Naive thymus-derived CD4-positive, alpha-beta T cell (primary cell): ENCODE data around the gene COX19. TPM values are rescaled to one million over a fixed set of nuclear protein-coding genes. Genes with fewer than 3 reads are reported as not detected.

Source experiments
- ATAC-seq: fragments of 150-1000 bp; cut with Tn5 transposase; 2 replicates; pipeline ENCODE4 v1.10.0; 2021; ENCODE audit warnings: mild to moderate bottlenecking, moderate library complexity
- CTCF ChIA-PET: fragments of 350-600 bp; sonication (Branson Sonifier 250); formaldehyde crosslinking; loops from one replicate; lab custom pipeline; 2021; ENCODE audit warnings: antibody characterized with exemption; lab: Charles Lee
- POLR2A ChIA-PET: fragments of 350-600 bp; sonication (Branson Sonifier 250); formaldehyde crosslinking; loops from one replicate; lab custom pipeline; 2021; ENCODE audit warnings: antibody characterized with exemption, inconsistent platforms; lab: Charles Lee
- DNase-seq, 9 donors: peaks; one replicate each; pipeline versions ENCODE4 v3.0.0 to v3.0.0-alpha.2; 2020 to 2022; ENCODE audit warnings: mixed read lengths in 1 of 9
- H3K27ac ChIP-seq: one replicate; pipeline ENCODE4 v1.7.0; 2013; ENCODE audit warnings: mild to moderate bottlenecking, low read depth, low read length, moderate library complexity
- H3K27me3 ChIP-seq, 2 donors: one replicate each; pipeline ENCODE4 v1.7.0; 2013; ENCODE audit warnings: low read length in 2 of 2, mild to moderate bottlenecking in 2 of 2, moderate library complexity in 2 of 2; ENCODE audit not compliant: control insufficient read depth in 2 of 2, insufficient read depth in 2 of 2
- H3K36me3 ChIP-seq, 3 experiments: 1 replicate in 2 of 3; 2 replicates in 1 of 3; pipeline ENCODE4 v1.7.0; 2013; ENCODE audit warnings: low read length in 3 of 3, mild to moderate bottlenecking in 3 of 3, moderate library complexity in 1 of 3; ENCODE audit not compliant: insufficient read depth in 3 of 3, control insufficient read depth in 2 of 3
- H3K4me1 ChIP-seq, 2 donors: one replicate each; pipeline ENCODE4 v1.7.0; 2013; ENCODE audit warnings: low read length in 2 of 2, mild to moderate bottlenecking in 2 of 2, moderate library complexity in 1 of 2; ENCODE audit not compliant: control insufficient read depth in 2 of 2, insufficient read depth in 2 of 2
- H3K4me3 ChIP-seq: 2 replicates; pipeline ENCODE4 v1.7.0; 2013; ENCODE audit warnings: mild to moderate bottlenecking, low read length
- H3K9me3 ChIP-seq, 3 experiments: 1 replicate in 2 of 3; 2 replicates in 1 of 3; pipeline ENCODE4 v1.7.0; 2013; ENCODE audit warnings: low read length in 3 of 3; ENCODE audit not compliant: control insufficient read depth in 2 of 3
- H3K27ac Mint-ChIP-seq, 9 donors: one replicate each; pipeline ENCODE4 v1.8.0; 2020 to 2022; ENCODE audit warnings: mixed read lengths in 9 of 9, mild to moderate bottlenecking in 8 of 9, moderate library complexity in 5 of 9, inconsistent platforms in 2 of 9
- H3K27me3 Mint-ChIP-seq, 5 donors: one replicate each; pipeline ENCODE4 v1.8.0; 2021 to 2022; ENCODE audit warnings: mixed read lengths in 5 of 5, mild to moderate bottlenecking in 1 of 5
- H3K36me3 Mint-ChIP-seq, 5 donors: one replicate each; pipeline ENCODE4 v1.8.0; 2020 to 2022; ENCODE audit warnings: mixed read lengths in 5 of 5, mild to moderate bottlenecking in 3 of 5, inconsistent platforms in 1 of 5
- H3K4me1 Mint-ChIP-seq, 7 donors: one replicate each; pipeline ENCODE4 v1.8.0; 2020 to 2022; ENCODE audit warnings: mixed read lengths in 7 of 7, mild to moderate bottlenecking in 3 of 7, inconsistent platforms in 1 of 7
- H3K4me3 Mint-ChIP-seq, 10 donors: one replicate each; pipeline ENCODE4 v1.8.0; 2020 to 2022; ENCODE audit warnings: mild to moderate bottlenecking in 10 of 10, mixed read lengths in 10 of 10, moderate library complexity in 6 of 10, inconsistent platforms in 2 of 10
- H3K9me3 Mint-ChIP-seq, 11 donors: one replicate each; pipeline ENCODE4 v1.8.0; 2020 to 2022; ENCODE audit warnings: mixed read lengths in 11 of 11, mild to moderate bottlenecking in 4 of 11, inconsistent platforms in 1 of 11, moderate library complexity in 1 of 11
- intact Hi-C, 2 donors: fragments of 100-400 bp; cut with micrococcal nuclease; formaldehyde crosslinking; loops; one replicate each; pipeline ENCODE4 v1.15.1; 2023
- polyA plus RNA-seq, 2 donors: library from polyadenylated mRNA; unstranded; fragments of 300-500 nt; fragmentation: Illumina TruSeq; gene quantifications; one replicate each; pipeline ENCODE4 v1.2.3, GENCODE V29; 2021
- total RNA-seq, 6 experiments: library from RNA in 5 of 6; stranded (reverse) in 5 of 6; gene quantifications; 1 replicate in 5 of 6; 2 replicates in 1 of 6; pipeline ENCODE4 v1.2.3 and lab custom pipeline; 2021 to 2026

Gene COX19
- total and polyA plus RNA-seq, 7 experiments from 2014 or later, result 18.3 to 48.2 (median 45.1) TPM

- Mint-ChIP-seq H3K9me3 (peaks cover 0 to 14% (median 4%) of the 10 kb centered on the region in 11 donors), H3K36me3 (peaks cover 0 to 13% (median 0%) of the 10 kb centered on the region in 5 donors), H3K4me3 (peak overlapping the region in 1 of 10 donors; percentile 5), H3K27ac (peak overlapping the region in 2 of 9 donors; percentile 49 to 59), H3K27me3 (peaks cover 0 to 4% (median 0%) of the 10 kb centered on the region in 5 donors), H3K4me1 (peaks cover 0 to 16% (median 3%) of the 10 kb centered on the region in 7 donors)
- Histone ChIP-seq H3K36me3 (no peaks in the 10 kb centered on the region), H3K27ac (no peak overlapping the region), H3K27me3 (no peaks in the 10 kb centered on the region), H3K9me3 (no peaks in the 10 kb centered on the region), H3K4me1 (no peaks in the 10 kb centered on the region), H3K4me3 (no peak overlapping the region)
- CTCF ChIA-PET, result no interaction called here
- POLR2A ChIA-PET, result no interaction called here
- peak; percentile 32 for ATAC-seq
- intact Hi-C loops, result no loop called here
- DNase-seq, result no peak
These were observed 38.8 kb downstream of the COX19 start for GRCh38 chr7:936386-937054.

DNA sequence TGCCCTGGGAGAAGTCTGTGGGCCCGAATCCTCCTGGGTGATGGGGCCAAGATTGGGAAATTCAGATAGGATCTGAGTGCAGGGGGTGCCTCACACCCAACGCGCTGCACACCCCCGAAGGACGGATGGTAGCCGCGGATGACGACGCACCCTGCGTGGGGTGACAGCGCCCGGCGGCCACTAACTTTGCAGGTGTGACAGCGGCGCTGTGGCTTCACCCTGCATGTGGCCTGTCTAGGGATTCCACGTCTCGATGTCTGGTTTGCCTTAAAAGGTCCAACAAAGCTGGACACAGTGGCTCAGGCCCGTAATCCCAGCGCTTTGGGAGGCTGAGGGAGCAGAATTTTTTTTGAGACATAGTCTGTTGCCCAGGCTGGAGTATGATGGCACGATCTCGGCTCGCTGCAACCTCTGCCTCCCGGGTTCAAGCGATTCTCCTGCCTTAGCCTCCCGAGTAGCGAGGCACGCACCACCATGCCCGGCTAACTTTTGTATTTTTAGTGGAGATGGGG lies 39.4 kb downstream of the COX19 start:
- Mint-ChIP-seq H3K4me1 (peaks cover 0 to 13% (median under 1%) of the 10 kb centered on the region in 7 donors), H3K9me3 (peaks cover 0 to 11% (median 2%) of the 10 kb centered on the region in 11 donors), H3K27ac (peak overlapping the region in 1 of 9 donors; percentile 49), H3K27me3 (no peaks in the 10 kb centered on the region), H3K36me3 (peaks cover 0 to 11% (median 0%) of the 10 kb centered on the region in 5 donors), H3K4me3 (peak overlapping the region in 1 of 10 donors; percentile 5)
- H3K9me3 ChIP-seq, result no peaks in the 10 kb centered on the region
- H3K27me3 ChIP-seq, result no peaks in the 10 kb centered on the region
- POLR2A ChIA-PET, result no interaction called here
- H3K27ac ChIP-seq, result no peak overlapping the region
- H3K4me1 ChIP-seq, result no peaks in the 10 kb centered on the region
- no peak for ATAC-seq
- no peaks in the 10 kb centered on the region for H3K36me3 ChIP-seq
- no peak overlapping the region for H3K4me3 ChIP-seq
- no peak for DNase-seq
- CTCF ChIA-PET, result no interaction called here
- intact Hi-C loops, result no loop called here

- POLR2A ChIA-PET, result no interaction called here
- no peak for DNase-seq
- Mint-ChIP-seq H3K4me1 (peaks cover 0 to 10% (median 0%) of the 10 kb centered on the region in 7 donors), H3K27me3 (no peaks in the 10 kb centered on the region), H3K4me3 (no peak overlapping the region), H3K27ac (no peak overlapping the region), H3K36me3 (peaks cover 0 to 7% (median 0%) of the 10 kb centered on the region in 5 donors), H3K9me3 (peaks cover 0 to 7% (median 0%) of the 10 kb centered on the region in 11 donors)
- no peaks in the 10 kb centered on the region for H3K36me3 ChIP-seq
- H3K4me1 ChIP-seq, result no peaks in the 10 kb centered on the region
- H3K9me3 ChIP-seq, result no peaks in the 10 kb centered on the region
- H3K27me3 ChIP-seq, result no peaks in the 10 kb centered on the region
- no peak overlapping the region for H3K27ac ChIP-seq
- H3K4me3 ChIP-seq, result no peak overlapping the region
- ATAC-seq, result no peak
- intact Hi-C loops, result no loop called here
- CTCF ChIA-PET, result no interaction called here
These were observed 40.0 kb downstream of the COX19 start for GRCh38 chr7:935164-935873.

DNA sequence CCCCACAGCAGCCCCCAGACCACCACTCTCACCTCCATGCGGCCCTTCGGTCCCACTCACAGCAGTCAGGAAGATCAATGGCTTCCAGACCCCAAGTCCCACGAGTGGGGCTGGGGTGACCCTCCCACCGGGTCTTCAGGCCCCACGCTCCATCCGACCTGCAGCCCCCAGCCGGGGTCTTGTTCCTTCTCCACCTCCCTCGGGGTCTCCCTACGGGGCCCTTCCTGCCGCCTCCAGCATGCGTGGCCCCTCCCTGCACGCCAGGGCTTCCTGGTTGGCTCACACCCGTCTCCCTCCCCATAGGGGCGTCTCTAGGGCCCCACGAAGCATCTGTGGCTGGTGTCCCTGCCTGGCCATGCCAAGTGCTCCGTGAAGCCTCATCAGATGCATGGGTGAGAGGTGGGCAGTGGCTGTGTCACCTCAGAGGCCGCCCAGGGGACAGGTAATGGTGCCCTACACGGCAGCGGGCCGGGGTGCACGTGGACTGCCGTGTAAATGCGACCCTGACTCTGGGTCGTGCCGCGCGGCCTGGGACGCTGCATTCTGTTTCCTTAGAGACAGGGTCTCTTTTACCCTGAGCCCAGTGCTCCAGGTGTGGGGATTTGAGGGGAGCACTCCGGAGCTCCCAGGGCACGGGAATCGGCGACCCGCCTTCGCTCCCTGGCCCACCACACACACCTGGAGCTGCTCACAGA lies 40.7 kb downstream of the COX19 start:
- H3K4me1 Mint-ChIP-seq, result peaks cover 0 to 13% (median 4%) of the 10 kb centered on the region in 7 donors
- ATAC-seq, result no peak
- H3K9me3 Mint-ChIP-seq, result no peaks in the 10 kb centered on the region
- H3K27ac ChIP-seq, result no peak overlapping the region
- no peak for DNase-seq
- peaks cover 0 to 5% of the 10 kb centered on the region in 2 donors for H3K4me1 ChIP-seq
- H3K36me3 ChIP-seq, result no peaks in the 10 kb centered on the region
- no peaks in the 10 kb centered on the region for H3K9me3 ChIP-seq
- ChIA-PET POLR2A (no interaction called here), CTCF (no interaction called here)
- no peak overlapping the region for H3K4me3 Mint-ChIP-seq
- H3K27me3 Mint-ChIP-seq, result peaks cover 0 to 2% (median 0%) of the 10 kb centered on the region in 5 donors
- peaks cover 0 to 2% (median 0%) of the 10 kb centered on the region in 5 donors for H3K36me3 Mint-ChIP-seq
- H3K27me3 ChIP-seq, result no peaks in the 10 kb centered on the region
- H3K4me3 ChIP-seq, result no peak overlapping the region
- intact Hi-C loops, result no loop called here
- H3K27ac Mint-ChIP-seq, result no peak overlapping the region

DNA sequence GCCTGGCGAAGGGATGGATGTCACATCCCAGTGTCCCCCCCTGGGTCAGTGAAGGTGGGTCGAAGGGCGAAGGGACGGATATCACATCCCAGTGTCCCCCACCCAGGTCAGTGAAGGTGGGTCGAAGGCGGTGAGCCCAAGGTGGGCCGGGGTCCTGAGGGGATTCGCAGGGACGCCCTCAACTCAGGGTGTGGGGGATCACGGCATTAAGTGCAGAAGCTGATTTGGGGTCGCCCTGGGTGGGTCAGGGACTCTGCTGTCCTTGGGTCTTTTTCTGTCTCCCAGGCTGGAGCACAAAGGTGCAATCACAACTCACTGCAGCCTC lies 42.7 kb downstream of the COX19 start:
- no peaks in the 10 kb centered on the region for H3K9me3 Mint-ChIP-seq
- intact Hi-C loops, result no loop called here
- no peak overlapping the region for H3K4me3 ChIP-seq
- H3K27ac ChIP-seq, result no peak overlapping the region
- H3K36me3 Mint-ChIP-seq, result peaks cover 0 to 7% (median 0%) of the 10 kb centered on the region in 5 donors
- POLR2A ChIA-PET, result interaction anchor here (0.6 kb wide), 1 partner anchor 37 kb away, joined by 3 read pairs; no protein-coding TSS in a partner anchor
- H3K4me1 ChIP-seq, result peaks cover 0 to 5% of the 10 kb centered on the region in 2 donors
- no peaks in the 10 kb centered on the region for H3K36me3 ChIP-seq
- CTCF ChIA-PET, result no interaction called here
- no peak for DNase-seq
- H3K27me3 ChIP-seq, result no peaks in the 10 kb centered on the region
- H3K4me1 Mint-ChIP-seq, result peaks cover 0 to 20% (median 4%) of the 10 kb centered on the region in 7 donors
- H3K9me3 ChIP-seq, result no peaks in the 10 kb centered on the region
- ATAC-seq, result no peak
- H3K27ac Mint-ChIP-seq, result no peak overlapping the region
- H3K4me3 Mint-ChIP-seq, result no peak overlapping the region
- peaks cover 0 to 2% (median 0%) of the 10 kb centered on the region in 5 donors for H3K27me3 Mint-ChIP-seq

DNA sequence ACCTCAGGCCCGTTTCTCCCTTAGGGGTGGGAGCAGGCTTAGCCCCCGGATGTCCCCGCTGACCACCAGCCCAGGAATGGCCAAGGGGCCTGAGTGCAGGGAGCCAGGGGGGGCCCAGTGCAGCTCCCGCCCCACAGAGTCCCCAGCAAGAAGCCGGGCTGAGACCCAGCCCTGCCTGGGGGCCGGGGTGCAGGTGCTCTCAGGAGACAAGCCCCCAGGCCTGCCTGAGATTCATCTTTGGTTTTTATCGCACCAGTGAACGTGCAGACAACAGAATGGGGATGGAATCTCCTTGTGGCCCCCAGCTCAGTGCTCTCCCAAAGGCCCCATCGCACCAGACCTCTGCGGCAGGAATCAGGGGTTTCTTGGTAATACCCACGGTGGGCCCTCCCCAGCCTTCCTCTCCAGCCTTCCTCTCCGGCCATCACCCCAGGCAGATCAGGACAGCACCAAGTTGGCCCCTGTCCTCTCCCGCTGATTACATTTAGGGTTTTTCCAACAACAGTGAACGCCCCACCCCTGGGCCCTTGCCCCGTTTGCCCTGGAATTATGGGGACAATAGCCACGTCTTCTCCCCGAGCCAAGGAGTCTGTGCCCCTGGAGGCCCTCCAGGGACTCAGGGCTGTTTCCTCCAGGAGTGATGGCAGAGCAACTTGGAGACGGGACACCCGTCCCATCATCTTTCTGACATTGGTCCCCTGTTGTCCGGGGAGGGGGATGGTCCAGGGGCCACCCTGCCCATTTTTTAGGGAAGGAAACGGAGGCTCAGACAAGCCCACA lies 43.3 kb downstream of the COX19 start:
- Histone ChIP-seq H3K9me3 (no peaks in the 10 kb centered on the region), H3K4me3 (no peak overlapping the region), H3K27me3 (no peaks in the 10 kb centered on the region), H3K4me1 (peaks cover 0 to 5% of the 10 kb centered on the region in 2 donors), H3K27ac (no peak overlapping the region), H3K36me3 (no peaks in the 10 kb centered on the region)
- Mint-ChIP-seq H3K36me3 (peaks cover 0 to 7% (median 0%) of the 10 kb centered on the region in 5 donors), H3K9me3 (no peaks in the 10 kb centered on the region), H3K27ac (no peak overlapping the region), H3K4me1 (peaks cover 0 to 21% (median 4%) of the 10 kb centered on the region in 7 donors), H3K4me3 (no peak overlapping the region), H3K27me3 (peaks cover 0 to 2% (median 0%) of the 10 kb centered on the region in 5 donors)
- ATAC-seq, result no peak
- CTCF ChIA-PET, result no interaction called here
- intact Hi-C loops, result no loop called here
- DNase-seq, result no peak
- POLR2A ChIA-PET, result no interaction called here
